HG03064 (cell line): ENCODE data around the gene SGCA.

ENCODE experiments used
- ATAC-seq: cut with Tn5 transposase; IDR thresholded peaks from one replicate; pipeline ENCODE4 v1.9.1; 2021; ENCODE audit warnings: low read depth; ENCODE audit not compliant: unreplicated experiment

Gene SGCA

DNA sequence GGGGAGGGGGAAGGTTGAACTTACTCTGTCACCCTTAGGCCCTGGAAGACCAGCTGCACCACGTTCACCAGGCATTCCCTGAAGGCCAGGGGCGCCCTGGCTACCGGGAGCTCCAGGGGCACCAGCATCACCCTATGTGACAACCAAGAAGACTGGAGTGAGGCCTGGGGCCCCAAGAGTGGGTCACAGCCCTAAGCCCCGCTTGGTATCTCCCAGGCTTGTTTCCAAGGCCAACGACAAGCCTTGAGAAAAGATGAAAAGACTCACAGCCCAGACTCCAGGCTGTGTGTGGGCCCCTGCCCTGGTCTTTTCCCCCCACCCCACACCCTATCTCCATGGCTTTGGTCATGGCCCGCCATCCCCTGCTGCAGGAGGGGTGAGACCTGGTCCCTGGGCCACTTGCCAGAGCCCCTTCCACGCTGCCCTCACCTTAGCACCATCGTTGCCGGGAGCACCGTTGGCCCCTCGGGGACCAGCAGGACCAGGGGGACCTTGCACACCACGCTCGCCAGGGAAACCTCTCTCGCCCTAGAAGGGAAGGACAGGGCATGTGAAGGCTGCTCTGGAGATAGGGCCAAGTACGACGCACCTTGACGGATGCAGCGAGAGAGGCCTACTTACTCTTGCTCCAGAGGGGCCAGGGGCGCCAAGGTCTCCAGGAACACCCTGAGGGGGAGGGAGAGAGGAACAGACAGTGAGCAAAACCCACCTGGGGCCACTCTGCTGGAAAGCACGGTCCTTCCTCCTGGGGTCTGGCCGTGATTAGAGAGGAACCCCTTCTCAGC, 25.7 kb downstream of the SGCA start:
- ATAC-seq: no peak

DNA sequence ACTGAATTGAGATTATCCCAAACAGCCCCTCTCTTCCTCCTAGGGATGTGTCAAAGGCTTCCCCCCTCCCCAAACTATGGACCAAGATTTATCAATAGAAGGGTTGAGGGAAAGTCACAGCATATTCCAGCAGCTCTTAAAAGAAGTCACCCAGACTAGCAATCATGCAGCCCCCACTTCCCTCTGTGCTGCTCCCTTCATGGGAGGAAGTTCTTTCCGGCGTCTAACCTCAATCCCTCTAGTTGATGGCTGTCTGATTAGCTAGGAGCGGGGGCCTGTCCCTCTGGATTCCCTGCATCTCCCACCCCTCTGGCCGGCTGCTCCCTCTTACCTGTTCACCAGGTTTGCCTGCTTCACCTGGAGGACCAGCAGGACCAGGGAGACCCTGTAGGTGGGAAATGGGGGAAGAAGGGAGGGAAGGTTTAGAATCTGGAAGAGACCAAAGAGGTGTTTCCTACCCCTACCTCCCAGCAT, 26.4 kb downstream of the SGCA start:
- no peak for ATAC-seq

DNA sequence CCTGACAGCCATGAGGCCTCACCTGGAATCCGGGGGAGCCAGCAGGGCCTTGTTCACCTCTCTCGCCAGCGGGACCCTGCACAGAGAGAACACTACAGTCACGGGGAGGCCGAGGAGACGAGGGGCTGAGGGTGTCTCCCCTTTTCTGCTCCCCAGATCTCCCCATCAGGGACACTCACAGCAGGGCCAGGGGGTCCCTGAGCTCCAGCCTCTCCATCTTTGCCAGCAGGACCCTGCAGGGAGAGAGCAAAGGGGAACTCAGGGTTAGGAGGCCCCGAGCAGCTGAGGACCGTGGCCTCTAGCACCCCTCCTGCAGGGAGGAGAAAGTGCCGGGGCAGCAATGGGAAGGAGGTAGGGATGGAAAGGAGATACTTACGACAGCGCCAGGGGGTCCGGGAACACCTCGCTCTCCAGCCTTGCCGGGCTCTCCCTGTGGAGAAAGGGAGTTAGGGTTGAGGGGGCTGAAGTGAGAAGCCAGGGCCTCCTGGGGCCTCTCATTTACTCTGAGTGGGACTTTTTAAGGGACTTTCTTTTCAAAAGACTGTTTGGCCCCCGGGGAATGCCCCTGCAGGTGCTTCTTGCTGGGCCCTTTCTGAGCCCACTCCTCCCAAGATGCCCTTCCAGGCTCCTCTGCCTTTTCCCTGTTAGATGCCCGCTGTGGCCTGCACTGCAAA, 26.9 kb downstream of the SGCA start:
- no peak for ATAC-seq

- ATAC-seq: no peak
These were observed 28.5 kb downstream of the SGCA start for GRCh38 chr17:50194140-50194933.

- ATAC-seq: no peak
These were observed 29.4 kb downstream of the SGCA start for GRCh38 chr17:50194934-50195865.

GRCh38 chr17:50196036-50196435, 30.2 kb downstream of the SGCA start:
- no peak for ATAC-seq

- ATAC-seq: no peak
These were observed 31.0 kb downstream of the SGCA start for GRCh38 chr17:50196826-50197225.

DNA sequence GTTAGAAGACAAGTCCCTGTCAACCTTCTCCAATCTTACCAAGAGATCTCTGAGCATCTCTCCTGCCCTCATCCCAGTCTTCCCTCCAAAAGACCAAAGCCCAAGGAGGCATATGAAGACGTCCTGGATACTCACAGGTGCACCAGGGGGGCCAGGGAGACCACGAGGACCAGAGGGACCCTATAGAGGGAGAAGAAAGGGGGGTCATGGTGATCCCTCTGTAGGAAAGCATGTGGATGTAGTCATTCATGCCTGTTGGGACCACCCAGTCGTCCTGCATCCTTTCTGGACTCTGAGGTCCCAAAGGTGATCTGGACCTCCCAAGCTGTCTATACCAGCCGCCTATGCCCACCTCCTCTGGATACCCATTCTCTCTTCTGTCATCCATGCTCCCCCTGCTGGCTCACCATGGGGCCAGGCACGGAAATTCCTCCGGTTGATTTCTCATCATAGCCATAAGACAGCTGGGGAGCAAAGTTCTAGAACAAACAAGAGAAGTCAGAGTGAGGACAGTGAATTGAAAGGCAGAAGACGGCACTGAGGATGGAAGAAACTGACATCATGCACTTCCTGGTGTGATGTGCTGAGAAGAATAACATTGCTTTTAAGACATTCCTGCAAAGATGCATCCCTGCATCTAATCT, 32.3 kb downstream of the SGCA start:
- no peak for ATAC-seq

DNA sequence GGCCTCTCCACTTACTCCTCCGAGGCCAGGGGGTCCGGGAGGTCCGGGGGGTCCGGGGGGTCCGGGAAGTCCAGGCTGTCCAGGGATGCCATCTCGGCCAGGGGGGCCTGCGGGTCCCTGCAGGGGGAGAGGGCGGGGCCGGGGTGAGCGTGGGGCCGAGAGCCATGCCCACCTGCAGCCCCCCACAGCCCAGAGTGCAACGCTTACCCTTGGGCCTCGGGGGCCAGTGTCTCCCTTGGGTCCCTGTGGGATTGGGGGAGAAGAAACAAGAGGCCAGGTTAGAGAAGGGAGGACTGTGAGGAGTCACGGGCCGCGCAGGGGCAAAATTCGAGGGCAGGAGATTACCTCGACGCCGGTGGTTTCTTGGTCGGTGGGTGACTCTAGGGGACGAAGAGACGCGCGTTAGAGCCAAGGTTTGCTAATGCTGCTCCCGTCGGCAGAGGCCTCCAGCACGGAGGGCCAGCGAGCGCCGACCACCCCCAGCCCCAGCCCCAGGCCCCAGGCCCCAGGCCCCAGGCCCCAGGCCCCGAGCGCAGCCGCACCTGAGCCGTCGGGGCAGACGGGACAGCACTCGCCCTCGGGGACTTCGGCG, 33.5 kb downstream of the SGCA start:
- no peak for ATAC-seq

DNA sequence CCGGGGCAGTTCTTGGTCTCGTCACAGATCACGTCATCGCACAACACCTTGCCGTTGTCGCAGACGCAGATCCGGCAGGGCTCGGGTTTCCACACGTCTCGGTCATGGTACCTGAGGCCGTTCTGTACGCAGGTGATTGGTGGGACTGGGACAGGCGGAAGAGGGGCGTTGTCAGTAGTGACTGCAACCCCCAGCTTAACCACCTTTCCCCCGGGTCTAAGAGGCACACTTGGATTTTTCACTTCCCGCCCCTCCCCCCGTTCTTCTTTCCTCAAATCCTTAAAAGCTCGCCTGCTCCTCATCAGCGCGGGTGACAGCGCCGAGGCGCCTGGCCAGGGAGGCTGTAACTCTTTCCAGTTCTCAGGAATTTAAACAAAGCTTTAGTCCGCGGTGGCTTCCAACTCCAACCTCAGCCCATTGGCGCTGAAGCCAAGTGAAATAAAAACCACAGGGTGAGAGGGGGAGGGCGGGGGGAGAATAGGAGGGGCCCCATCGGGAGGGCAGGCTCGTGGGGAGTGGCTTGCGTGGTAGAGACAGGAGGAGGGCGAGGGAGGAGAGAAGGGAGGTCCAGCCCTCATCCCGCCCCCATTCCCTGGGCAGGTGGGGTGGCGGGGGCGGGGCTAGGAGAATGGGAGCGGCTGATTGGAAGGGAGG, 34.1 kb downstream of the SGCA start:
- ATAC-seq: no peak

- no peak for ATAC-seq
These were observed 34.9 kb downstream of the SGCA start for GRCh38 chr17:50200457-50201275.

DNA sequence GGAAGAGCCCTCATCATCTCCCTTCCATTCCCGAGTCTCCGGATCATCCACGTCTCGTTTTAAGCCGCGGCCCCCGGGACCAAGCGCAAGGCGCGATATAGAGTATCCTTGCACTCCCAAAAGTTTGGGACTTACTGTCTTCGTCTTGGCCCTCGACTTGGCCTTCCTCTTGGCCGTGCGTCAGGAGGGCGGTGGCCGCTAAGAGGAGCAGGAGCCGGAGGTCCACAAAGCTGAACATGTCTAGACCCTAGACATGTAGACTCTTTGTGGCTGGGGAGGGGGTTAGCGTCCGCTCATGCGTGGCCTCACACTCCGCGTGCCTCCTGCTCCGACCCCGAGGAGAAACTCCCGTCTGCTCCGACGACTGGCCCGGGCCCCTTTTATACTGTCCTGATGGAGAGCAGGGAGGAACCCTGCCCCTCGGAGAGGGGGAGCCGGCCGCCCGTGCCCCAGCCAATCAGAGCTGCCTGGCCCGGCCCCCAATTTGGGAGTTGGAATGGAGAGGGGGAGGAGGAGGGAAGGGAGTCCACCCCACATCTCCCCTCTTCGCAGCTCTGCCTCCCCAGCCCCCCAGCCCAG, 35.6 kb downstream of the SGCA start, which contains the start of gene COL1A1:
TSS of gene COL1A1 (minus strand) at position 356 of the 579 bp plus-strand sequence. CDS start at position 238, 118 bp downstream.
- no peak for ATAC-seq

GRCh38 chr17:50203086-50203485, 37.3 kb downstream of the SGCA start:
- no peak for ATAC-seq

- ATAC-seq: no peak
These were observed 38.0 kb downstream of the SGCA start for GRCh38 chr17:50203604-50204345.

DNA sequence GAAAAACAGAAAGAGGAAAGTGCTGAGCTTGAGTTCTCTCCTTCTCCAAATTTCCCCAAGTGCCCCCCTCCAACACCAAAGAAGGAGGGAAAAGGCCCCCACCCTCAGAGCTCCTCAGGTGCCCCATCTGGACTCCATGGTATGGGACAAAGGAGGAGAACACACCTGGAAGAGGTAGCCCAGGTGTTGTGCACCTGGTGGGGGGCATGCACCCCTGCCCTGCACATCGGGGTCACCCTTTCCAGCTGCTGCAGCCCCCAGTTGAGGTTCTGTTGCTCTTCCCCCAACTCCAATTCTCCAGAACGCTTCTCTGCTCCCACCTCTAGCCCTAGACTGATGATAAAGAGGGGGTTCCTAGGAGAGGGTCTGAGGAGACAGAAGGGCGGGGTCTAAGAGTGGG, 38.6 kb downstream of the SGCA start:
- ATAC-seq: no peak

DNA sequence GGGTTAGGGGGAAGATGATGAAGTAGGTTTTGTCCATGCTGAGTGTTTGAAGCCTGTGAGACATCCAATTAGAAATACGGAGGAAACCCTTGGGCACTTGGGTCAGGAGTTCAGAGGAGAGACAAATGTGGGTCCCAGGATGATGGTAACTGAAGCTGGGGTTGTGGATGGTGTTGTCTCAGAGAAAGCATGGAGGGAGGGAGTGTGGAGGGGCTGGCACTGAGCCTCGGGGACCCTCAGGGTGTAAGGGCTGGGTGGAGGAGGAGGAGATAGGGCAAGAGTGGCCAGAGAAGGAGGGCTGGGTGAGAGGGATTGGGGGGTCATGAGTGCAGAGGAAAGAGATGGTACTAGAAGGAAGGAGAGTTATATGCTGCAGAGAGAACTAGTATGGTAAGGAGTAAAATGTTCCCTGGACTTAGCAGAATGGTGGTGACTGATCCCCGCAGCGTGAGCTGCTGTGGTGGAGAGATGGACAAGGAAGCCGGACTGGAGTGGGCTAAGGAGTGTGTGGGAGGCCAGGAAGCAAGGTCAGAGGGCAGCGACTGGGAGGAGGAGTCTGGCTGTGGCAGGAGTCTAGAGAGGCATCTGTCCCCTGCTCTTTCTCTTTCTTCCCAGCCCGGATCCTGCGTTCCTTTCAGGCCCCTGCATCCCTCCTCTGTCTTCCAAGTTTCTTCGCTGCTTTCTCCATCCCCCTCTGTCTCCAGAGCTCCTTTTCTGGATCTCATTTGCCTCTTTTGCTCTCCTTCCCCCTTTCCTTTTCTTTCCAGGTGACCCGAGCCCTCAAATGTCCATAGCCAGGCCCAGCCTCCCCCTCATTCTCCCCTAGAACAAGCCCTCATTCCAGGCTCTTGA, 39.5 kb downstream of the SGCA start:
- ATAC-seq: no peak
